A549 (cell line): ENCODE measurements around the gene TEX53. TPM values are rescaled to one million over a fixed set of nuclear protein-coding genes. Genes with fewer than 3 reads are reported as not detected.

Experiments
- ATAC-seq, 2 experiments: fragments of 200-7000 bp in 1 of 2; fragments of >200 bp in 1 of 2; cut with Nextera tagmentation in 1 of 2; cut with Tn5 transposase in 1 of 2; 3 replicates each; pipeline versions ENCODE4 v1.8.0 to v1.9.1; 2018 to 2020; ENCODE audit warnings: mild to moderate bottlenecking in 1 of 2, moderate library complexity in 1 of 2
- CTCF ChIA-PET: fragments of 300-600 bp; sonication (Branson Sonifier 250); formaldehyde crosslinking; extraction: SDS; loops from one replicate; lab custom pipeline; 2021; ENCODE audit warnings: antibody characterized with exemption, inconsistent platforms; lab: Yijun Ruan, JAX
- POLR2A ChIA-PET: fragments of 350-600 bp; formaldehyde crosslinking; extraction: SDS; loops from one replicate; lab custom pipeline; 2021; ENCODE audit warnings: antibody characterized with exemption, inconsistent platforms; lab: Yijun Ruan, JAX
- DNase-seq, 2 experiments: peaks; one replicate each; pipeline versions ENCODE4 v3.0.0 to v3.0.0-alpha.2; 2011 to 2016; ENCODE audit warnings: low read depth in 1 of 2, low spot score in 1 of 2
- FAIRE-seq: peaks from 2 replicates; lab custom pipeline; 2011; peaks lifted over from hg19 to GRCh38; lab: Jason Lieb, UNC
- H3K27ac ChIP-seq, 2 experiments: fragments of >200 bp; sonication (Bioruptor Twin); formaldehyde crosslinking; 3 replicates each; pipeline ENCODE4 v1.5.1; 2016 to 2017
- H3K4me1 ChIP-seq: fragments of >200 bp; sonication (Bioruptor Twin); formaldehyde crosslinking; 3 replicates; pipeline ENCODE4 v1.6.1; 2016
- H3K4me2 ChIP-seq: fragments of >200 bp; sonication (Bioruptor Twin); formaldehyde crosslinking; 3 replicates; pipeline ENCODE4 v1.6.1; 2016
- H3K4me3 ChIP-seq: fragments of >200 bp; sonication (Bioruptor Twin); formaldehyde crosslinking; 3 replicates; pipeline ENCODE4 v1.5.1; 2016
- H3K9me3 ChIP-seq: fragments of >200 bp; sonication (Bioruptor Twin); formaldehyde crosslinking; 3 replicates; pipeline ENCODE4 v1.6.1; 2016
- BHLHE40 ChIP-seq: IDR thresholded peaks from 2 replicates; pipeline ENCODE4 v1.6.1; 2012; ENCODE audit warnings: low read depth, low read length, inconsistent platforms
- CBX8 ChIP-seq: fragments of 200-600 bp; sonication (generic); IDR thresholded peaks from 2 replicates; pipeline ENCODE4 v1.6.1; 2016
- EHMT2 ChIP-seq: fragments of 200-600 bp; sonication (generic); IDR thresholded peaks from 2 replicates; pipeline ENCODE4 v1.6.1; 2016; ENCODE audit warnings: antibody characterized with exemption, low read depth, mild to moderate bottlenecking, moderate library complexity
- EP300 ChIP-seq, 2 experiments: fragments of >200 bp; sonication (Bioruptor Twin); formaldehyde crosslinking; IDR thresholded peaks; 2 replicates in 1 of 2; 3 replicates in 1 of 2; pipeline ENCODE4 v1.6.1; 2016 to 2017
- ESRRA ChIP-seq: fragments of 150-350 bp; IDR thresholded peaks from 2 replicates; pipeline ENCODE4 v1.6.1; 2014; ENCODE audit warnings: mild to moderate bottlenecking, low read length, borderline replicate concordance
- FOSB ChIP-seq: fragments of 250-450 bp; sonication (Bioruptor Pico); IDR thresholded peaks from 2 replicates; pipeline ENCODE4 v1.5.0; 2020; ENCODE audit warnings: mild to moderate bottlenecking, moderate library complexity
- FOXS1 ChIP-seq: fragments of 250-450 bp; sonication (Bioruptor Pico); IDR thresholded peaks from 2 replicates; pipeline ENCODE4 v1.5.0; 2020; ENCODE audit warnings: mild to moderate bottlenecking, moderate library complexity
- HDAC2 ChIP-seq: fragments of 200-600 bp; sonication (generic); IDR thresholded peaks from 2 replicates; pipeline ENCODE4 v1.6.1; 2016
- HOXA7 ChIP-seq: fragments of 250-450 bp; sonication (Bioruptor Pico); IDR thresholded peaks from 2 replicates; pipeline ENCODE4 v1.5.0; 2020; ENCODE audit warnings: mild to moderate bottlenecking, moderate library complexity
- JUN ChIP-seq, 2 experiments: fragments of >200 bp; sonication (Bioruptor Twin); formaldehyde crosslinking; IDR thresholded peaks; 2 replicates in 1 of 2; 3 replicates in 1 of 2; pipeline ENCODE4 v1.6.1; 2016 to 2017
- MAFK ChIP-seq: fragments of 450-650 bp; IDR thresholded peaks from 2 replicates; pipeline ENCODE4 v1.6.1; 2014; ENCODE audit not compliant: partially characterized antibody
- MAZ ChIP-seq: fragments of 150-350 bp; IDR thresholded peaks from 2 replicates; pipeline ENCODE4 v1.6.1; 2014; ENCODE audit warnings: antibody characterized with exemption, low read depth, low read length, borderline replicate concordance
- NFE2L2 ChIP-seq: fragments of 150-350 bp; conservative IDR thresholded peaks from 2 replicates; pipeline ENCODE4 v1.6.1; 2014; ENCODE audit warnings: low read length
- NR3C1 ChIP-seq: fragments of >200 bp; sonication (Bioruptor Twin); formaldehyde crosslinking; IDR thresholded peaks from 3 replicates; pipeline ENCODE4 v1.6.1; 2017
- PHF8 ChIP-seq: fragments of 200-600 bp; sonication (generic); IDR thresholded peaks from 2 replicates; pipeline ENCODE4 v1.6.1; 2016; ENCODE audit warnings: low read depth, mild to moderate bottlenecking, antibody characterized with exemption, moderate library complexity, borderline replicate concordance
- POLR2AphosphoS2 ChIP-seq: conservative IDR thresholded peaks from 2 replicates; pipeline ENCODE4 v1.6.1; 2012; ENCODE audit warnings: low read length, improper control_type of control experiment, inconsistent platforms
- RAD21 ChIP-seq, 2 experiments: fragments of >200 bp in 1 of 2; sonication (Bioruptor Twin) in 1 of 2; formaldehyde crosslinking in 1 of 2; IDR thresholded peaks in 1 of 2; conservative IDR thresholded peaks in 1 of 2; 2 replicates in 1 of 2; 3 replicates in 1 of 2; pipeline ENCODE4 v1.6.1; 2012 to 2018; ENCODE audit warnings: inconsistent platforms in 1 of 2
- RCOR1 ChIP-seq: fragments of 150-350 bp; IDR thresholded peaks from 2 replicates; pipeline ENCODE4 v1.6.1; 2014; ENCODE audit warnings: antibody characterized with exemption, low read length, low read depth
- SMC3 ChIP-seq: fragments of >200 bp; sonication (Bioruptor Twin); formaldehyde crosslinking; IDR thresholded peaks from 3 replicates; pipeline ENCODE4 v1.6.1; 2018; ENCODE audit warnings: inconsistent platforms
- ZC3H11A ChIP-seq: fragments of 450-650 bp; IDR thresholded peaks from 2 replicates; pipeline ENCODE4 v1.6.1; 2014; ENCODE audit warnings: antibody characterized with exemption, mild to moderate bottlenecking
- ZNF302 ChIP-seq: fragments of 250-450 bp; sonication (Bioruptor Pico); IDR thresholded peaks from 2 replicates; pipeline ENCODE4 v1.9.0; 2021; ENCODE audit warnings: inconsistent platforms, mild to moderate bottlenecking, moderate library complexity
- ZSCAN20 ChIP-seq: fragments of 250-450 bp; sonication (Bioruptor Pico); IDR thresholded peaks from 2 replicates; pipeline ENCODE4 v1.8.0; 2022; ENCODE audit warnings: mild to moderate bottlenecking, moderate library complexity
- WGBS: methylation state at CpG from one replicate; pipeline ENCODE4 v1.1.6; 2017; ENCODE audit errors: missing lambda C conversion rate; 5-methylcytosine and 5-hydroxymethylcytosine counted together
- polyA minus RNA-seq: library from RNA; depleted of rRNA, polyadenylated mRNA; stranded (reverse); fragments of >200 nt; gene quantifications from 2 replicates; pipeline ENCODE4 v1.2.3, GENCODE V29; 2011; rRNA and poly(A)+ RNA removed
- polyA plus RNA-seq, 4 experiments: library from polyadenylated mRNA; depleted of rRNA in 3 of 4; stranded (reverse); fragments of >200 nt; fragmentation: RNase III in 1 of 4; extraction: RNeasy Plus Mini Kit Qiagen cat#74134 plus additional on column Dnase treatment in 1 of 4; gene quantifications; 2 replicates in 3 of 4; 3 replicates in 1 of 4; pipeline ENCODE4 v1.2.3, GENCODE V29; 2011 to 2017
- TF ChIP-seq, protein P1 (sequence below): fragments of >200 bp; sonication (Bioruptor Twin); formaldehyde crosslinking; IDR thresholded peaks from 2 replicates; pipeline ENCODE4 v1.6.1; 2016
- TF ChIP-seq, protein P2 (sequence below): IDR thresholded peaks from 2 replicates; pipeline ENCODE4 v1.6.1; 2012
- TF ChIP-seq, protein P3 (sequence below): fragments of 250-450 bp; sonication (Bioruptor Pico); IDR thresholded peaks from 2 replicates; pipeline ENCODE4 v1.5.0; 2020; ENCODE audit warnings: low read depth, mild to moderate bottlenecking, moderate library complexity
- TF ChIP-seq, protein P4 (sequence below): fragments of >200 bp; sonication (Bioruptor Twin); formaldehyde crosslinking; IDR thresholded peaks from 3 replicates; pipeline ENCODE4 v1.5.1; 2016
- TF ChIP-seq, protein P5 (sequence below): fragments of >200 bp; sonication (Bioruptor Twin); formaldehyde crosslinking; IDR thresholded peaks from 3 replicates; pipeline ENCODE4 v1.6.1; 2016
- TF ChIP-seq, protein P6 (sequence below): fragments of 150-350 bp; IDR thresholded peaks from 2 replicates; pipeline ENCODE4 v1.6.1; 2014; ENCODE audit warnings: low read depth, mild to moderate bottlenecking, low read length
- TF ChIP-seq, protein P7 (sequence below): IDR thresholded peaks from 2 replicates; pipeline ENCODE4 v1.6.1; 2012

Gene TEX53
- not detected in 2 replicates for polyA plus RNA-seq (2011; rRNA removed)
- not detected in 2 replicates for polyA plus RNA-seq (2012; cell fraction: cytosol; rRNA removed)
- not detected in 2 replicates for polyA plus RNA-seq (2012; cell fraction: nucleus; rRNA removed)
- polyA plus RNA-seq (2017; fragmentation: RNase III; extraction: RNeasy Plus Mini Kit Qiagen cat#74134 plus additional on column Dnase treatment), result not detected in 3 replicates
- polyA minus RNA-seq, result not detected in 2 replicates

DNA sequence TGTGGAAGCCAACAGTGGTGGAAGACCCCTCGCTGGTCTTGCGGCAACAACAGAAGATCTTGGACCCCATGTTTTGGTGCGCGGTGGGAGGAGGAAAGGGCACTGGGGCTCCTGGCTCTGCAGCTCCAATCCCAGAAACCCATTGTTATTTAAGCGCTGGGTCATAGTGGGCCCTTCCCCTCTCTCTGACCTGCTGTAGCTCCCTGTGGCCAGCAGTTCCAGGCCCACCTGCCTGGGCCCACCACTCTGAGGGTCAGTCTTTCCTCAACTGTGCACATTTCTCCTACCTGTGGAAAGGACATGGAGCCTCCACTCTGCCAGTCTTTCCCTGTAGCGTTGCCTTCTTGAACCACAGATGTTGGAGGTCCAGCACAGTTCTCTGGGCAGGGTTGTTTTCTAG lies at the start of gene TEX53:
Gene TEX53 (minus strand): TSS at position 101 of the 400 bp plus-strand sequence. CDS start 31 bp downstream, at position 70.
- ChIA-PET CTCF (interaction anchor here (0.9 to 16.9 kb wide), 10 partner anchors 20 to 354 kb away, joined by 3 to 259 read pairs (median 6); no protein-coding TSS in a partner anchor), POLR2A (no interaction called here)
- no peaks in the 10 kb centered on the region for H3K9me3 ChIP-seq
- H3K4me2 ChIP-seq, result no peak within 1 kb of the TSS
- ATAC-seq (no peak), FAIRE-seq (no peak), DNase-seq (no peak)
- TF ChIP-seq POLR2AphosphoS2 (no peak), ESRRA (no peak), BHLHE40 (no peak), ZNF302 (no peak), EHMT2 (no peak), HDAC2 (no peak), EP300 (IDR thresholded peaks at IDR 0.05) (no peak), SMC3 (no peak), FOXS1 (CRISPR knock-in tag) (no peak), NR3C1 (no peak), MAFK (no peak), PHF8 (no peak), HOXA7 (CRISPR knock-in tag) (no peak), RCOR1 (no peak)
- TF ChIP-seq, protein P1, sequence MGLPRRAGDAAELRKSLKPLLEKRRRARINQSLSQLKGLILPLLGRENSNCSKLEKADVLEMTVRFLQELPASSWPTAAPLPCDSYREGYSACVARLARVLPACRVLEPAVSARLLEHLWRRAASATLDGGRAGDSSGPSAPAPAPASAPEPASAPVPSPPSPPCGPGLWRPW, result no peak
- TF ChIP-seq, protein P2, sequence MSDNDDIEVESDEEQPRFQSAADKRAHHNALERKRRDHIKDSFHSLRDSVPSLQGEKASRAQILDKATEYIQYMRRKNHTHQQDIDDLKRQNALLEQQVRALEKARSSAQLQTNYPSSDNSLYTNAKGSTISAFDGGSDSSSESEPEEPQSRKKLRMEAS, result no peak
- TF ChIP-seq, protein P3, sequence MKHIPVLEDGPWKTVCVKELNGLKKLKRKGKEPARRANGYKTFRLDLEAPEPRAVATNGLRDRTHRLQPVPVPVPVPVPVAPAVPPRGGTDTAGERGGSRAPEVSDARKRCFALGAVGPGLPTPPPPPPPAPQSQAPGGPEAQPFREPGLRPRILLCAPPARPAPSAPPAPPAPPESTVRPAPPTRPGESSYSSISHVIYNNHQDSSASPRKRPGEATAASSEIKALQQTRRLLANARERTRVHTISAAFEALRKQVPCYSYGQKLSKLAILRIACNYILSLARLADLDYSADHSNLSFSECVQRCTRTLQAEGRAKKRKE (CRISPR knock-in tag), result no peak
- no peak within 1 kb of the TSS for H3K4me3 ChIP-seq
- no peak within 1 kb of the TSS for H3K27ac ChIP-seq
- 94% methylated on average over 6 of the region's 6 CpGs for WGBS
- H3K4me1 ChIP-seq, result 0 out of 3 replicates have a peak, but pooled peaks cover 3% of the 10 kb centered on the region

DNA sequence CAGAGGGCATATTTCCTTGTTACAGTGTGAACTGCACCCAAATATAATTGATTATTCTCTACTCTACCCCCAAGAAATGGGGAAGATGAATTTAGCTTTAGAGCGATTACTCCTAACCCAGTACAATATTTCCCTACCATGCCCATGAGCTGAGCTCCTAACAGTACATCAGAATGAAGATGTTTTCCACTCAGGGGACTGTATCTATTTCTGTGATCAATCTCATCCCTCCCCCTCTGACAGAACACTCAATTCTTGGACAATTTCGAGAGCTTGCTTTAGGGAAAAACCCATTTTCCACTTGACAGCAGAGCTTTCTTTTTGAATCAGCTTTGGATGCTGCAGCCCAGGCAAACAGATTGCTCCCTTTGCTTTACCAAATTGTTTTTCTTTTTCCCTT lies 49.1 kb upstream of the TEX53 start:
- CTCF ChIA-PET, result interaction anchor here (1.2 to 2.6 kb wide), 8 partner anchors 13 to 200 kb away, joined by 3 to 12 read pairs (median 6); partner anchors contain the start of gene TEX48
- no peak for ATAC-seq

More for the DNA sequence above, 49.1 kb upstream of the TEX53 start:
- Histone ChIP-seq H3K4me3 (no peak overlapping the region), H3K4me1 (no peaks in the 10 kb centered on the region), H3K4me2 (no peak overlapping the region), H3K27ac (no peak overlapping the region), H3K9me3 (no peaks in the 10 kb centered on the region)
- no peak for FAIRE-seq
- no peak for TF ChIP-seq FOSB
- no peak for TF ChIP-seq ZC3H11A
- TF ChIP-seq, protein P4, sequence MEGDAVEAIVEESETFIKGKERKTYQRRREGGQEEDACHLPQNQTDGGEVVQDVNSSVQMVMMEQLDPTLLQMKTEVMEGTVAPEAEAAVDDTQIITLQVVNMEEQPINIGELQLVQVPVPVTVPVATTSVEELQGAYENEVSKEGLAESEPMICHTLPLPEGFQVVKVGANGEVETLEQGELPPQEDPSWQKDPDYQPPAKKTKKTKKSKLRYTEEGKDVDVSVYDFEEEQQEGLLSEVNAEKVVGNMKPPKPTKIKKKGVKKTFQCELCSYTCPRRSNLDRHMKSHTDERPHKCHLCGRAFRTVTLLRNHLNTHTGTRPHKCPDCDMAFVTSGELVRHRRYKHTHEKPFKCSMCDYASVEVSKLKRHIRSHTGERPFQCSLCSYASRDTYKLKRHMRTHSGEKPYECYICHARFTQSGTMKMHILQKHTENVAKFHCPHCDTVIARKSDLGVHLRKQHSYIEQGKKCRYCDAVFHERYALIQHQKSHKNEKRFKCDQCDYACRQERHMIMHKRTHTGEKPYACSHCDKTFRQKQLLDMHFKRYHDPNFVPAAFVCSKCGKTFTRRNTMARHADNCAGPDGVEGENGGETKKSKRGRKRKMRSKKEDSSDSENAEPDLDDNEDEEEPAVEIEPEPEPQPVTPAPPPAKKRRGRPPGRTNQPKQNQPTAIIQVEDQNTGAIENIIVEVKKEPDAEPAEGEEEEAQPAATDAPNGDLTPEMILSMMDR, result no peak
- TF ChIP-seq, protein P5, sequence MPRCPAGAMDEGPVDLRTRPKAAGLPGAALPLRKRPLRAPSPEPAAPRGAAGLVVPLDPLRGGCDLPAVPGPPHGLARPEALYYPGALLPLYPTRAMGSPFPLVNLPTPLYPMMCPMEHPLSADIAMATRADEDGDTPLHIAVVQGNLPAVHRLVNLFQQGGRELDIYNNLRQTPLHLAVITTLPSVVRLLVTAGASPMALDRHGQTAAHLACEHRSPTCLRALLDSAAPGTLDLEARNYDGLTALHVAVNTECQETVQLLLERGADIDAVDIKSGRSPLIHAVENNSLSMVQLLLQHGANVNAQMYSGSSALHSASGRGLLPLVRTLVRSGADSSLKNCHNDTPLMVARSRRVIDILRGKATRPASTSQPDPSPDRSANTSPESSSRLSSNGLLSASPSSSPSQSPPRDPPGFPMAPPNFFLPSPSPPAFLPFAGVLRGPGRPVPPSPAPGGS, result no peak
- TF ChIP-seq, protein P3 (CRISPR knock-in tag), result no peak
- no peak for TF ChIP-seq MAZ
- TF ChIP-seq, protein P6, sequence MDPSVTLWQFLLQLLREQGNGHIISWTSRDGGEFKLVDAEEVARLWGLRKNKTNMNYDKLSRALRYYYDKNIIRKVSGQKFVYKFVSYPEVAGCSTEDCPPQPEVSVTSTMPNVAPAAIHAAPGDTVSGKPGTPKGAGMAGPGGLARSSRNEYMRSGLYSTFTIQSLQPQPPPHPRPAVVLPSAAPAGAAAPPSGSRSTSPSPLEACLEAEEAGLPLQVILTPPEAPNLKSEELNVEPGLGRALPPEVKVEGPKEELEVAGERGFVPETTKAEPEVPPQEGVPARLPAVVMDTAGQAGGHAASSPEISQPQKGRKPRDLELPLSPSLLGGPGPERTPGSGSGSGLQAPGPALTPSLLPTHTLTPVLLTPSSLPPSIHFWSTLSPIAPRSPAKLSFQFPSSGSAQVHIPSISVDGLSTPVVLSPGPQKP, result no peak
- no peak for TF ChIP-seq RAD21 (conservative IDR thresholded peaks at IDR 0.05 in 1 of 2, IDR thresholded peaks at IDR 0.05 in 1 of 2)
- TF ChIP-seq EP300 (IDR thresholded peaks at IDR 0.05), result no peak
- TF ChIP-seq POLR2AphosphoS2, result no peak
- TF ChIP-seq NFE2L2, result no peak
- no peak for TF ChIP-seq JUN (IDR thresholded peaks at IDR 0.05)
- no peak for TF ChIP-seq MAFK
- TF ChIP-seq NR3C1, result no peak
- no peak for TF ChIP-seq CBX8
- TF ChIP-seq ZSCAN20, result no peak
- no peak for TF ChIP-seq ZNF302
- no peak for TF ChIP-seq SMC3
- TF ChIP-seq, protein P7, sequence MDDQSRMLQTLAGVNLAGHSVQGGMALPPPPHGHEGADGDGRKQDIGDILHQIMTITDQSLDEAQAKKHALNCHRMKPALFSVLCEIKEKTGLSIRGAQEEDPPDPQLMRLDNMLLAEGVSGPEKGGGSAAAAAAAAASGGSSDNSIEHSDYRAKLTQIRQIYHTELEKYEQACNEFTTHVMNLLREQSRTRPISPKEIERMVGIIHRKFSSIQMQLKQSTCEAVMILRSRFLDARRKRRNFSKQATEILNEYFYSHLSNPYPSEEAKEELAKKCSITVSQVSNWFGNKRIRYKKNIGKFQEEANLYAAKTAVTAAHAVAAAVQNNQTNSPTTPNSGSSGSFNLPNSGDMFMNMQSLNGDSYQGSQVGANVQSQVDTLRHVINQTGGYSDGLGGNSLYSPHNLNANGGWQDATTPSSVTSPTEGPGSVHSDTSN, result no peak
- DNase-seq, result no peak
- POLR2A ChIA-PET, result interaction anchor here (1.2 kb wide), 1 partner anchor 15 kb away, joined by 3 read pairs; no protein-coding TSS in a partner anchor
- WGBS, result 53% methylated on average over 2 of the region's 2 CpGs
